ENCODE measurements around the gene FOXP1. TPM values are rescaled to one million over a fixed set of nuclear protein-coding genes. Genes with fewer than 3 reads are reported as not detected.

The FOXP1 gene
- total RNA-seq, 1 experiment from 2014 or later = 2.9 TPM

- H3K27ac ChIP-seq (ENCODE audit: low read length) = no peak overlapping the region
- no peak overlapping the region for H3K4me3 ChIP-seq (ENCODE audit: low read depth in 2 of 2, low read length in 2 of 2)
- H3K4me1 ChIP-seq (ENCODE audit: control insufficient read depth, insufficient read depth, low read length) = no peaks in the 10 kb centered on the region
- BruUV-seq (replicated peaks) = no TSS peak
- CTCF ChIA-PET = no interaction called here
- H3K36me3 ChIP-seq (ENCODE audit: control insufficient read depth, insufficient read depth, low read length) = no peaks in the 10 kb centered on the region
- DNase-seq (ENCODE audit: low read depth, low spot score) (no peak), ATAC-seq (no peak)
- in situ Hi-C loops (cut with HindIII; ENCODE audit: low pct_unique_long_range_greater_than_20kb, low sequenced_read_pairs) (no loop called here), intact Hi-C loops (cut with micrococcal nuclease; ENCODE audit: unreplicated experiment) (no loop called here)
- TF ChIP-seq POLR2AphosphoS5 (IDR thresholded peaks at IDR 0.05; ENCODE audit: low read depth, low read length) (no peak), REST (IDR thresholded peaks at IDR 0.05; ENCODE audit: insufficient read depth in 1 of 2, low read depth in 2 of 2, low read length in 1 of 2) (no peak), TCF7L2 (IDR thresholded peaks at IDR 0.05; ENCODE audit: low read depth, low read length) (no peak), SIN3A (IDR thresholded peaks at IDR 0.05; ENCODE audit: borderline replicate concordance, insufficient read depth, low read depth, low read length) (no peak), CTCF (IDR thresholded peaks at IDR 0.05) (no peak)
- no peaks in the 10 kb centered on the region for H3K27me3 ChIP-seq (ENCODE audit: control insufficient read depth, insufficient read depth, low read length)
- no peaks in the 10 kb centered on the region for H3K9me3 ChIP-seq (ENCODE audit: control insufficient read depth, insufficient read depth, low read depth, low read length)
- POLR2A ChIA-PET = no interaction called here
Observed at GRCh38 chr3:71618538-71618937, 35.0 kb upstream of the FOXP1 start.

- Histone ChIP-seq H3K36me3 (ENCODE audit: control insufficient read depth, insufficient read depth, low read length) (no peaks in the 10 kb centered on the region), H3K4me3 (ENCODE audit: low read depth in 2 of 2, low read length in 2 of 2) (no peak overlapping the region), H3K27me3 (ENCODE audit: control insufficient read depth, insufficient read depth, low read length) (no peaks in the 10 kb centered on the region), H3K27ac (ENCODE audit: low read length) (no peak overlapping the region), H3K9me3 (ENCODE audit: control insufficient read depth, insufficient read depth, low read depth, low read length) (no peaks in the 10 kb centered on the region), H3K4me1 (ENCODE audit: control insufficient read depth, insufficient read depth, low read length) (no peaks in the 10 kb centered on the region)
- TF ChIP-seq TCF7L2 (IDR thresholded peaks at IDR 0.05; ENCODE audit: low read depth, low read length) (no peak), POLR2AphosphoS5 (IDR thresholded peaks at IDR 0.05; ENCODE audit: low read depth, low read length) (no peak), REST (IDR thresholded peaks at IDR 0.05; ENCODE audit: insufficient read depth in 1 of 2, low read depth in 2 of 2, low read length in 1 of 2) (no peak), SIN3A (IDR thresholded peaks at IDR 0.05; ENCODE audit: borderline replicate concordance, insufficient read depth, low read depth, low read length) (no peak), CTCF (IDR thresholded peaks at IDR 0.05) (no peak)
- ATAC-seq (no peak), DNase-seq (ENCODE audit: low read depth, low spot score) (no peak)
- intact Hi-C loops (cut with micrococcal nuclease; ENCODE audit: unreplicated experiment) (no loop called here), in situ Hi-C loops (cut with HindIII; ENCODE audit: low pct_unique_long_range_greater_than_20kb, low sequenced_read_pairs) (no loop called here)
- CTCF ChIA-PET = no interaction called here
- POLR2A ChIA-PET = no interaction called here
- no TSS peak for BruUV-seq (replicated peaks)
Observed at GRCh38 chr3:71616571-71617021, 33.1 kb upstream of the FOXP1 start.

Measured in Panc1 (cell line).